GM12891 (cell line): ENCODE measurements around the gene KCP.
"Not testable (repeated sequence)": the region's sequence is repeated elsewhere in the genome, so short reads cannot be mapped to it uniquely, and the experiment has no call there.

ENCODE experiments used
- DNase-seq: peaks from one replicate; pipeline ENCODE4 v3.0.0; 2011; ENCODE audit warnings: low spot score; ENCODE audit not compliant: insufficient read length
- FAIRE-seq: peaks from 2 replicates; lab custom pipeline; 2011; peaks lifted over from hg19 to GRCh38; lab: Jason Lieb, UNC
- PAX5 ChIP-seq: IDR thresholded peaks from 2 replicates; pipeline ENCODE4 v1.6.1; 2011; ENCODE audit warnings: low read length, moderate library complexity, mild to moderate bottlenecking; ENCODE audit not compliant: insufficient read depth, severe bottlenecking
- POLR2A ChIP-seq: IDR thresholded peaks from 2 replicates; pipeline ENCODE4 v1.6.1; 2011; ENCODE audit warnings: low read depth, low read length, control low read depth
- POLR2AphosphoS5 ChIP-seq: IDR thresholded peaks from 2 replicates; pipeline ENCODE4 v1.6.1; 2011; ENCODE audit warnings: low read depth, low read length, control low read depth
- POU2F2 ChIP-seq: IDR thresholded peaks from 2 replicates; pipeline ENCODE4 v1.6.1; 2011; ENCODE audit warnings: low read depth, mild to moderate bottlenecking, control low read depth, low read length, moderate library complexity
- SPI1 ChIP-seq: IDR thresholded peaks from 2 replicates; pipeline ENCODE4 v1.6.1; 2011; ENCODE audit warnings: low read depth, low read length, control low read depth
- TAF1 ChIP-seq: IDR thresholded peaks from 2 replicates; pipeline ENCODE4 v1.6.1; 2011; ENCODE audit warnings: low read depth, low read length, control low read depth

Gene KCP

DNA sequence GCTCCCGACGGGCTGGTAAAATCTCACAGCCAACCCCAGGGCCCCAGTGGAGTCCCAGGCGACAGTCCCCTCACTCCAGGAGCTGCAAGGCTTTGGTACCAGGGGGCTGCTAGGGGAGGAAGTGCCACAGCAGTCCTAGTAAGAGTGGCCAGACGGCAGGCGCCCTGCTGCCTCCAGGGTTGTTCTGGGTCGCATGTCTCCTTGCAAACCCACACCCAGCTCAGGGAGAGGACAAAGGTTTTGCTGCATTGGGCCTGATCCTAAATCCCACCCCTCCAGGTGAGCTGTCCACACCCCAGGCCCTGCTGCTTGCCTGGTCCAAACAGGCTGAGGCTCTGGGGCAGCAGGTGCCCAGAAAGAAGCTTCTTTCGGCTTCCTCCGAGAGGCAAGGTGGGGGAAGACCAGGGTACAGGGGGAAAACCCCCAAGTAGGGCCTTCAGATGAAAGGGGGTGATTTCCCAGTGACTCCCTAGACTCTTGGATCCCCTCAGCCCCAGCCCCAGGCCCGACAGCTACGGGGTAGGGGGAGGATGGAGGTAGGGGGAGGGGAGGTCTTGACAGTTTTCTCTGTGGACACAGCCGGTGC lies 4.2 kb upstream of the KCP start:
- FAIRE-seq, result peak; percentile 68
- DNase-seq, result no peak
- TF ChIP-seq SPI1 (peak; percentile 66), PAX5 (no peak)

DNA sequence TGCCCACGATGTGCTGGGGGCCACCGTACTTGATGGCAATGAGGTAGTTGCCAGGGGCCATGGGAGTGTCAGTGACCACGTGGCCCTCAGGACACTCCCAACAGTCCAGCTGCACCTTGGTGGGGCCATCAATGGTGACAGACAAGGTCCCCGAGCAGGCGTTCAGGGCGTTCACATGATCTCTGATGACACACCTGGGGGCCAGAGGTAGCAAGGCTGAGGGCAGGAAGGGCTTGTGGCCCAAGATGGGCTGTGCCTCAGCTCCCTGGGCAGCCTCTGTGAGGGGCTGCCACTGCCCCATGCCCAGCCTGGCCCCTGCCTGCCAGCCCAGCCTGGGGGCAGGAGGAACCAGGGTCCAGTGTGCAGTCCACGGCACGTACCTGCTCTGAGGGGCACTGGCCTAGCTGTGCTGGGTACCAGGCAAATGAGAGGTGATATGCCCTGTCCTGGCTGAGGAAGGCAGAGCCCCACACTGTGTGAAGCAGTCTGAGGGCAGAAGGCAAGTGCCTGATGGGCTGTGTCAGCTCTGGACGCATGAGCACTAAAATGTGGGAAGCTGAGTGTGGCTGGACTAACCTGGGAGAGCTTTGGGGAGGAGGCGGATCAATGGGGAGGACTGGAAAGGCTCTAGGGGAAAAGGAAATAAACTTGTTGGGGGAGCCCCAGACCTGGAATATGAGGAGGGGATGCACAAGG lies 3.5 kb upstream of the KCP start:
- FAIRE-seq, result peak; percentile 52
- no peak for DNase-seq
- TF ChIP-seq POU2F2, result no peak
- TF ChIP-seq SPI1, result no peak
- no peak for TF ChIP-seq POLR2A
- TF ChIP-seq POLR2AphosphoS5, result no peak
- no peak for TF ChIP-seq TAF1
- no peak for TF ChIP-seq PAX5

DNA sequence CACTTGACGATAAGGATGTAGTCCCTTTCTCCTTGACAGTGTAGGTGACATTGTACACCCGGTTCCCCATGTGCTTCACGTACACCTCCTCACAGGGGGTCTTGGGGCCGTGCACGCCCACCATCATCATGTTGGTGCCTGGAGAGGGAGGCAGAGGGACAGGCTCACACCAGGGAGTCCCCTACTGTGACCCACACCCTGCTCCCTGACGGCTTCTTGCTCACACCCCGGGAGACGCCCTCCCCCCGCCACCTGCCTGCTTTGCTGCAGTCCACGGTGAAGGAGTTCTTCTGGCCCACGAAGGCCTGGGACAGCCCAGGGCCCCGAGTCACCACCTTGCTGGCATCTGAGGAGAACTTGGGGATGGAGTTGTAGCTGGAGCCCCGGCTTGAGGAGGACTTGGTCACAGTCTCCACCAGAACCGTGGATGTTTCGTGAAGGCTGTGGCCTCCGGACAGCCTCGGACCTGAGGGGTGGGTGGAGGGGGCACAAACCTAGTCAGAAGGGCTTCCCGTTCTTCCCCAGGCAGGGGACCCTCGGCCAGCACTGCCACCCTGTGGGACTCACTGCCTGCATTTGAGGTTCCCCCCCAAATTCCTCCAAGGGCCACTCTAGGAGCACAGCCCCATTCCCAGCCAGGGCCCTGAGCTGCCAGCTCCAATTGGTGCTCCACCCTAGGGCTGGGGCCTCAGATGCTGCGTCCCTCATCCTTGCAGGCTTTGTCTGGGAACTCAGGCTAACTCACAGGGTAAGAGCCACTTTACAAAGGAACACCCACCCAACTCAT lies 2.4 kb upstream of the KCP start:
- not testable (repeated sequence) for DNase-seq
- FAIRE-seq, result peak; percentile 63

DNA sequence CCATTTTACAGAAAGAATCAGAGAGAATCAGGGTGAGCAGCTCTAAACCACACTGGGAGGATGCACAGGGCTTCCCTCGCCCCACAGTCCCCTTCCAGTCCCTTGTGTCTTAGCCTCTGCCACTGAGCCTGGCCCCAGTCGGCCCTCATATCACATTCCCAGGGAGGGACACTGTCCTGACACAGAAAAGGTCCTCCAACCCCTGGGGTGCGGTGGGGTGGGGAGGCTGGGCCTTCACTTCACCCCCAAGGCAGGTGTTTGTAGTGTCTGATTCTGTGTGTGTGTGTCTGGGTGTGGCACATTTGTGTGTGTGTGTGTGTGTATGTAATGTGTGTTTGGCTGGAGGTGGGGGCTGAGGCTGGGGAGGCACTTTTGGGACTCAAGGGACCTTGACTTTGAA lies 1.8 kb upstream of the KCP start:
- no peak for DNase-seq
- TF ChIP-seq PAX5, result no peak
- no peak for TF ChIP-seq POLR2A
- TF ChIP-seq TAF1, result no peak
- TF ChIP-seq POU2F2, result no peak
- TF ChIP-seq SPI1, result no peak
- no peak for TF ChIP-seq POLR2AphosphoS5
- no peak for FAIRE-seq

DNA sequence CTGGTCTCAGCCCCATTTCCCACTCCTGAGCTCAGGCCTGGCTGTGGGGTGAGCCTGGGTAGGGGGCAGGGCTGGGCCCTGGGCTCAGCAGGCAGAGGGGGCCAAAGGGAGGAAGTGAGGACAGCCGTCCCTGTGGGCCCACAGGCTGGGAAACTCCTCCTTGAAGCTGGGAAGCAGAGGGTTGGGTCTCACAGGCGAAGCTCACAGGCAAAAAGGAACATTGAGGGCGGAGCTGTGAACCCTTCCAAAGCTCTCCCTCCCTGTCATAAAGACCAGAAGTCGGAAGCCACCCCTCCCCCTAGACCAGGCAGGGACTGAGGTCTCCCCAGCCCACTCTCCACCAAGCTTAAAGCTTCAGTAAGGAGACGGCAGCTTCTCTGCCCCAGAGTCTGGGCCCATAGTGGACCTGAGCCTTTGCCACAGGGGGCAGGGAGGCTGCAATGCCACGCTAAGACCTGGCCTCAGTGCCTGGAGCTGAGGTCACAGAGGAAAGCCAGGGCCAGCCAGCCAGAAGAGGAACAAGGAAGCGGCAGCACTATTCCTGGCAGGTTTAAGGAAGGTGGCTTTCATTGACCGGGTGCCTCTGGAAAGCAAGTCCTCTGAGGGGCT lies 1.0 kb upstream of the KCP start:
- FAIRE-seq, result peak; percentile 16
- TF ChIP-seq SPI1 (0 out of 2 replicates have a peak, but pooled peaks have one; percentile 5), TAF1 (no peak), POLR2A (no peak), POU2F2 (no peak)
- DNase-seq, result no peak

DNA sequence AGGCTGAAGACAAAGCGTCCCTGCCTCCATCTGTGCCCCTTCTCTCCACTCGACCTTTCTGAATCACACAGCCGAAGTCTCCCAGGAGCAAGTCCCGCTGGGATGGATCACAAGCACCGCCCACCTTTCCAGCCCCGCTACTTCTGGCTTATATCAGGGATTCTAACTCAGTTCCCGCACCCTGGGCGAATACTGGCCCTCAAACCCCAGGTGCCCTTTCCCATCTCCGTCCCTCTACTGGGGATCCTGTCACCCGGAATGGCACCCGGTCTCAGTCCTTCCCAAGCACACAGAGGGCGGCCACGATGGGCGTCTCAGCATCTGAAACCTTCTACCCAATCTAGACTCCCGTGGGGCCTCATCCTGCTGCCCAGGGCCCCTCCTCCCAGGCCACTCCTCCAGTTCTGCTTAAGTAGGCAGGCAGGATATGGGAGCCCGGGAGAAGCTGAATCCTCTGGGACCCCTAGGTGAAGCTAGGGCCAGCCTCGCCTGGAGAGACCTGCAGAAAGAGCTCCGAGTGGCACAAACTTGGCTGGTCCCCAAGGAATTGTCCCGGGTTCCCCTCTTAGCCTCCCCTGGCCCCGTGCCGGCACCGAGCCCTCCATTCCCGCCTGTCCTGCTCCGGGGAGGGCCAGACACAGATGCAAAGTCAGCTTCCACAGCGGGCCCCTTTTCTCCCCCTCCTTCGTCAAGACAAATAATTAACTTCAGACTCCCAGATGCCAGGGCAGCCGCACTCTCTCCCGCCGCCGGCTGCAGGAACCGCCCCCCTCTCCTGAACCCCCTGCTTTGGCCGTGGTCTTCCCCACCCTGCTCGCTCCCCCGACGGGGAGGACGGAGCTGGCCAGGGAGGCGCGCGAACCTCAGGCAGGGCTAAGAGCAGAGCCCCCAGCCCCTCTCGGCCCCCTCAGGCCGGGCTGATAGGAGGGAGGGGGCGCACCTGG lies 612 bp downstream of the KCP start:
- FAIRE-seq, result no peak
- TF ChIP-seq POU2F2 (no peak), POLR2AphosphoS5 (no peak), TAF1 (no peak), POLR2A (no peak), SPI1 (no peak), PAX5 (no peak)
- no peak for DNase-seq

DNA sequence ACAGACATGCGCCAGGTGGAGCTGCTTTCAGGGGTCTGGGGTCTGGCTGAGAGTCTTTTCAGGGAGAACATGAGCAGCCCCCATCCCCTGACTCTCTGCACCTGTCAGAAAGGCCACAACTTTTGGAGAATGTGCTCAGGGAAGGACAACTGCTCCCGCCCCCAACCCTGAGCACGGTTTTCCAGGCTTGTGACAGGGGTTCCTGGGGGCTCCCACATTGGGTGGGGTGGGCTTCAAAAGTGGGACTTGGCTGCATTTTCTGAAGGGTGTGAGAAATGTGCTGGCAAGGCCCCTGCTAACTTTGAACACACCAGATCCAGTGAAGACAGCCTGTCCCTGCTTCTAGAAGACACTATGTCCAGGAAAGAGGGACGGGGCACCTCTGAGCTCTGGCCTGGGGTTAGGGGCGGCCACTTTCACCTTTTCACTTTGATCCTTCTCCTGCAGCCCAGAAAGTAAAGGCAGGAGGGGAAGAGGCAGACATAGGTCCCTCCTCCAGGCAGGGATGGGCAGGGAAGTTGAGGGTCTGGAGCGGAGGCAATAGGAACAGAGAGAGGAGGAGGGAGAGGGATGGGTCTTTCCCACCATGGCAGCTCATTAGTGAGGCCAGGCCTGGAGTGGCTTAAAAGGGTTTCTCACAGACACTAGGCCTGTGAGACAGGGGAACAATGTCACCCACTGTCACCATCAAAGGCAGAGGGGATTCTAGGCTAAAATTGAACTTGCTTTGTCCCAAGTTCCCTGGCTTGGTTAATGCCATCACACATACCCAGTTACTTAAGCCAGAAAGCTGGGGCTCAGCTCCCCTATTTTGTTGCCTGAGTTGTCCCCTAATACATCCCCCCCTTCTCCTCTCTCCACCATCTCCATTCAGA lies 1.5 kb downstream of the KCP start:
- TF ChIP-seq TAF1 (no peak), POU2F2 (no peak), PAX5 (no peak), SPI1 (no peak)
- no peak for DNase-seq
- FAIRE-seq, result no peak

DNA sequence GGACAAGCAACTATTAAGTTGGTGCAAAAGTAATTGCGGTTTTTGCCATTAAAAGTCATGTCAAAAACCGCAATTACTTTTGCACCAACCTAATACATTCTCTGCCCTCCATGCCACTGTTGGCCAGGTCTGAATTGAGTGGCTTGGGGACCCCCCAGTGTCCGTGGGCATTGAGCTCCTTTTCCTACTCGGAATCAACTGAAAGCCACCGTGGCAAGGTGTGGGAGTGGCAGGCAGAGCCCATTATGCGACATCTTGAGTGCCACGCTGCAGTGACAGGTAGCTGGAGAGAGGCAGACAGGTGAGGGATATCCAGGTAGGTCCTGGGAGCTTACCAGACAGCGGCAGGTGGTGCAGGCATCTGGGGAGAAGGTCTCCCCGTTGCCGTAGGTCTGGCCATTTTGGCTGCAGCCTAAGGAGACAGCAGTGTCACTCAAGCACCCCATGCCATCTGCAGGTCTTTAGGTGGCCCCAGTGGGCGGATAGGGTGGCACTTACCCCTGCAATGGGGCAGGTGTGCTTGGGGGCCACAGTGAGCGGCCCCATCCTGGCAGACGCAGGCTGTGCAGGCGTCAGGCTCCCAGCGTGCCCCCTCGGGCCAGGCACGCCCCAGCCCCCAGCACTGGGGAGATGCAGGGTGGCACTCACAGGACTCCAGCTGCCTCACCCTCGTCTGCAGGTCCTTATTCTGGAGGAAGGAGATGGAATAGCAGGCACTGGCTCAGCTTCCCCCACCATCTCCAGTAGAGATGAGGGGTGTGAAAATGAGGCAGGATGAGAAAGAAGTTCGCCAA lies 3.5 kb downstream of the KCP start:
- TF ChIP-seq POU2F2 (no peak), POLR2A (no peak), POLR2AphosphoS5 (no peak)
- no peak for FAIRE-seq
- no peak for DNase-seq
